Activated T-helper 2 cell treated with anti-CD3 and anti-CD28 coated beads, Interferon-gamma antibody, Interleukin-2, Interleukin-4, amounts not matched to agents 10 μg/mL and 5 μg/mL and 100 μg/mL, durations not matched to agents 14 hours and 24 hours and 36 hours (primary cell): ENCODE data around the gene KEL. TPM values are rescaled to one million over a fixed set of nuclear protein-coding genes. Genes with fewer than 3 reads are reported as not detected.
"Not testable (repeated sequence)": the region's sequence is repeated elsewhere in the genome, so short reads cannot be mapped to it uniquely, and the experiment has no call there.

Source experiments
- DNase-seq: peaks from one replicate; pipeline ENCODE4 v3.0.0; 2021; ENCODE audit warnings: low spot score
- H3K27ac Mint-ChIP-seq: one replicate; pipeline ENCODE4 v1.8.0; 2021; ENCODE audit warnings: mixed read lengths
- H3K27me3 Mint-ChIP-seq: one replicate; pipeline ENCODE4 v1.8.0; 2021; ENCODE audit warnings: low read depth, mixed read lengths
- H3K36me3 Mint-ChIP-seq: one replicate; pipeline ENCODE4 v1.8.0; 2021; ENCODE audit warnings: low read depth, mixed read lengths
- H3K4me1 Mint-ChIP-seq: one replicate; pipeline ENCODE4 v1.8.0; 2021; ENCODE audit warnings: low read depth, mixed read lengths
- H3K4me3 Mint-ChIP-seq: one replicate; pipeline ENCODE4 v1.8.0; 2021; ENCODE audit warnings: low read depth, mild to moderate bottlenecking, moderate library complexity, mixed read lengths
- H3K9me3 Mint-ChIP-seq: one replicate; pipeline ENCODE4 v1.8.0; 2021; ENCODE audit warnings: mixed read lengths
- intact Hi-C: fragments of 100-400 bp; cut with micrococcal nuclease; formaldehyde crosslinking; loops from one replicate; pipeline ENCODE4 v1.15.1; 2023
- total RNA-seq: library from RNA; stranded (reverse); gene quantifications from 2 replicates; pipeline ENCODE4 v1.2.3, GENCODE V29; 2022

The KEL gene
- total RNA-seq, 1 donor from 2014 or later: 0.96 TPM

GRCh38 chr7:142992427-142992826, 30.3 kb upstream of the KEL start:
- no peak for DNase-seq
- no peaks in the 10 kb centered on the region for H3K4me1 Mint-ChIP-seq
- peaks cover 10% of the 10 kb centered on the region for H3K27me3 Mint-ChIP-seq
- no peak overlapping the region for H3K27ac Mint-ChIP-seq
- intact Hi-C loops: no loop called here
- H3K36me3 Mint-ChIP-seq: no peaks in the 10 kb centered on the region
- H3K4me3 Mint-ChIP-seq: no peak overlapping the region
- H3K9me3 Mint-ChIP-seq: no peaks in the 10 kb centered on the region

GRCh38 chr7:142984297-142984696, 22.1 kb upstream of the KEL start:
- H3K27me3 Mint-ChIP-seq: peaks cover 22% of the 10 kb centered on the region
- DNase-seq: no peak
- intact Hi-C loops: no loop called here
- no peak overlapping the region for H3K4me3 Mint-ChIP-seq
- no peak overlapping the region for H3K27ac Mint-ChIP-seq
- H3K36me3 Mint-ChIP-seq: no peaks in the 10 kb centered on the region
- no peaks in the 10 kb centered on the region for H3K4me1 Mint-ChIP-seq
- peaks cover 1% of the 10 kb centered on the region for H3K9me3 Mint-ChIP-seq

DNA sequence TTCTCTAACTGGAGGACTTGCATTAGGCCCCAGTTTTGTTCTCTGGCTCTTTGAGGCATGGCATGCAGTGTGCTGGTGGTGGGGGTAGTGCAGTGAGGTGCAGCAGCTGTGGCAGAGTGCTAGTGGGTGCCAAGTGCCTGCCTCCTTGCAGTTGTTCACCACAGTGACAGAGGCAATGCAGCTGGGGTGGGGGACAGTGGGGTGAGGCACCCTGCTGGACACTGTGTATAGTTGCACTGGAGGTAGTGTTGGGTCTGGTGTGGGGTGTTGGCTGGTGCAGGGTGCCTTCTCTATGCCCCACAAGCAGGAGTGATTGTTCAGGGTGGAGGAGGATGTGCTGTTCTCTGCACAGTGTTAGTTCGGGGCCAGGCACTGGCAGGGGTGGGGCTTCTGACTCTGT, 21.7 kb upstream of the KEL start:
- no peak overlapping the region for H3K27ac Mint-ChIP-seq
- H3K4me1 Mint-ChIP-seq: no peaks in the 10 kb centered on the region
- H3K4me3 Mint-ChIP-seq: no peak overlapping the region
- intact Hi-C loops: no loop called here
- no peaks in the 10 kb centered on the region for H3K36me3 Mint-ChIP-seq
- DNase-seq: no peak
- peaks cover 22% of the 10 kb centered on the region for H3K27me3 Mint-ChIP-seq
- H3K9me3 Mint-ChIP-seq: peaks cover 6% of the 10 kb centered on the region

- DNase-seq, H3K36me3 Mint-ChIP-seq, intact Hi-C loops, H3K4me3 Mint-ChIP-seq, H3K9me3 Mint-ChIP-seq, H3K4me1 Mint-ChIP-seq, H3K27ac Mint-ChIP-seq: not testable (repeated sequence)
- H3K27me3 Mint-ChIP-seq: peaks cover 25% of the 10 kb centered on the region
Measured at GRCh38 chr7:142978402-142978801, 16.2 kb upstream of the KEL start.

GRCh38 chr7:142974626-142975025, 12.5 kb upstream of the KEL start:
- intact Hi-C loops: no loop called here
- no peak overlapping the region for H3K4me3 Mint-ChIP-seq
- H3K27me3 Mint-ChIP-seq: peaks cover 10% of the 10 kb centered on the region
- no peak overlapping the region for H3K27ac Mint-ChIP-seq
- H3K4me1 Mint-ChIP-seq: no peaks in the 10 kb centered on the region
- H3K9me3 Mint-ChIP-seq: peaks cover 8% of the 10 kb centered on the region
- H3K36me3 Mint-ChIP-seq: no peaks in the 10 kb centered on the region
- no peak for DNase-seq

GRCh38 chr7:142969183-142969582, 7.0 kb upstream of the KEL start:
- intact Hi-C loops: no loop called here
- Mint-ChIP-seq H3K4me3 (no peak overlapping the region), H3K27ac (no peak overlapping the region), H3K27me3 (peaks cover 11% of the 10 kb centered on the region), H3K9me3 (no peaks in the 10 kb centered on the region), H3K4me1 (no peaks in the 10 kb centered on the region), H3K36me3 (no peaks in the 10 kb centered on the region)
- no peak for DNase-seq

DNA sequence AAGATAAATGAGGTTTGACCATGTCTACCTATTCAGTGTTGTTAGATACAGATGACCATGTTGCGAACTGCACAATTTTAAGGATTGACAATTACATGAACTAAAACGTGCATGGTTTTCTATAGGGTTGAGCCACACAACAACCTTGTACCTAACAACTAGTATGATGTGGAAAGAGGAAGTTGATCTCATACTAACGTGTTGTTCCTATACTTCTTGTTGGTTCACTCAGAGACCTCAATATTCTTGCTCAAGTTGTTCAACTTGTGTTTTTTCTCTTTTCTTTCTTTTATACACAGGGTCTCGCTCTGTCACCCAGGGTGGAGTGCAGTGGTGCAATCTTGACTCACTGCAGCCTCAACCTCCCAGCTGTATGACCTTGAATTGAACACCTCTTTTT, 6.1 kb upstream of the KEL start:
- no peak overlapping the region for H3K27ac Mint-ChIP-seq

GRCh38 chr7:142964502-142965246, 2.5 kb upstream of the KEL start:
- Mint-ChIP-seq H3K4me1 (no peaks in the 10 kb centered on the region), H3K27me3 (peaks cover 10% of the 10 kb centered on the region), H3K36me3 (no peaks in the 10 kb centered on the region), H3K4me3 (no peak overlapping the region), H3K9me3 (no peaks in the 10 kb centered on the region), H3K27ac (no peak overlapping the region)
- intact Hi-C loops: no loop called here
- DNase-seq: no peak

More for the DNA sequence above, 6.1 kb upstream of the KEL start:
- Mint-ChIP-seq H3K36me3 (no peaks in the 10 kb centered on the region), H3K4me3 (no peak overlapping the region), H3K4me1 (no peaks in the 10 kb centered on the region), H3K9me3 (no peaks in the 10 kb centered on the region), H3K27me3 (peaks cover 9% of the 10 kb centered on the region)
- intact Hi-C loops: no loop called here
- no peak for DNase-seq

DNA sequence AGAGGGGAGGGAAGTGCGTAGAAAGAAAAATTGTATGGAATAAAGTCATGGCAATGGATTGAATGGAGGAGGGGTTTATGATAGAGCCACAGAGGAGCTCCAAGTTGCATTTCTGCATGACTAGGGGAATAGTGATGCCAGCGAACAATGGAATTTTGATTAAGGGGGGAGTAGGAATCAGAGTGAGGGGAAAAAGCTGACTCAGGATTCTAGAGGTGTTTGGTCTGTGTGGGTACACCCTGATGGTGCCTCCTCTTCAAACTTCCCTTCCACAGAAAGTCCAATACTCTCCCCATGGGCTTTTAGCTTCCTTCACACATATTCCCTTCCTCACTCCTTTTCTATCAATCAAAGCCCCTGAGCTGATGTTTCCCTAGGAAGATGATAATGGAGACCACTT, 1.8 kb upstream of the KEL start:
- H3K9me3 Mint-ChIP-seq: no peaks in the 10 kb centered on the region
- H3K4me1 Mint-ChIP-seq: no peaks in the 10 kb centered on the region
- DNase-seq: no peak
- no peaks in the 10 kb centered on the region for H3K36me3 Mint-ChIP-seq
- no peak overlapping the region for H3K4me3 Mint-ChIP-seq
- no peak overlapping the region for H3K27ac Mint-ChIP-seq
- intact Hi-C loops: no loop called here
- peaks cover 12% of the 10 kb centered on the region for H3K27me3 Mint-ChIP-seq

- H3K4me1 Mint-ChIP-seq: no peaks in the 10 kb centered on the region
- no peaks in the 10 kb centered on the region for H3K36me3 Mint-ChIP-seq
- no peak overlapping the region for H3K27ac Mint-ChIP-seq
- DNase-seq: no peak
- H3K9me3 Mint-ChIP-seq: no peaks in the 10 kb centered on the region
- H3K4me3 Mint-ChIP-seq: no peak overlapping the region
- intact Hi-C loops: no loop called here
- H3K27me3 Mint-ChIP-seq: peaks cover 10% of the 10 kb centered on the region
Measured at GRCh38 chr7:142962991-142963390, 828 bp upstream of the KEL start.

DNA sequence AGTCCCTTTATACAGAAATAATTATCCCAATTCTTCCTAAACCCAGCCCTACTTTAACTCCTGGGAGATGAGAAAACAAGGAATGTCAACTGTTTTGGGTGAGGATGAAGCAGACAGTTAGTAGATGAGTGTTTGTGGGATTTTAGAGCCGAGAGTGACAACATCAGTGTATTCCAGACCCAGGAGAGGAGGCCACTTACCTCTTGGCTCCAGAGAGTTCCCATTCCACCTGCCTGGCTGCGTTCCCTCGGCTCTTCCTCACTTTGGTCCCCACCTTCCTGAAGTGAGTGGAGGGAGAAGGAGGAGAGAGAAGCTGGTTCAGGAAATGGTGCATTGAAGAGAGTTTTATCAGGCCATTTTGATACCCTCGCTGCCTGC, 579 bp downstream of the KEL start:
- no peak overlapping the region for H3K4me3 Mint-ChIP-seq
- DNase-seq: no peak
- H3K27me3 Mint-ChIP-seq: peaks cover 10% of the 10 kb centered on the region
- H3K36me3 Mint-ChIP-seq: no peaks in the 10 kb centered on the region
- no peaks in the 10 kb centered on the region for H3K4me1 Mint-ChIP-seq
- no peak overlapping the region for H3K27ac Mint-ChIP-seq
- intact Hi-C loops: no loop called here
- H3K9me3 Mint-ChIP-seq: no peaks in the 10 kb centered on the region

DNA sequence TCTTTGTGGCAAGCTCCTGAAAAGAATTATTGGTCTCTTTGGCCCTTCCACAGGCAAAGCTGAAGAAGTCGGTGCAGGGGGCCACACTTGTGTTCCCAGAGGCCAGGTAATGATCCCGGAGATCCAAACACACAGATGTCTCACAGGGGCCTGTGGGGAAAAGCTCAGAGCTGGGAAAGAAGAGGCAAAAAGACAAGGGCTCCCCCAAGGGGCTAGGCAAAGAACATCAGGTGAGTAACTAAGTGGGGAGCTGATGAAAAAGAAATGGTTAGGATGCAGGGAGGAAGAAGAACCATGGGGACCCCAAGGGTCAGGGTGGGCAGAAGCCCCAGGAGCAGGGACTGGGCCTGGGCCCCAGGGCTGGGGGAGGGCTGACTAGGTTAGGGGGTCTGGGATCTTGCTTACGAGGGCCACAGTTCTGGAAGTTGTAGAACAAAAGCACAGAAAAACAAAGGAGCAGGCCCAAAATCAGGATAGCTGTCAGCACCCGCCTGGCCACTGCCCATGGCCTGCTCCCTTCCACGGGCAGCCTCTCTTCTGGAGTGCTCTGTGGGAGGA, 1.1 kb downstream of the KEL start:
- Mint-ChIP-seq H3K4me1 (no peaks in the 10 kb centered on the region), H3K4me3 (no peak overlapping the region), H3K27me3 (peaks cover 13% of the 10 kb centered on the region), H3K36me3 (no peaks in the 10 kb centered on the region), H3K9me3 (peaks cover 2% of the 10 kb centered on the region), H3K27ac (no peak overlapping the region)
- intact Hi-C loops: no loop called here
- DNase-seq: no peak

- Mint-ChIP-seq H3K27me3 (peaks cover 18% of the 10 kb centered on the region), H3K36me3 (no peaks in the 10 kb centered on the region), H3K4me1 (no peaks in the 10 kb centered on the region), H3K27ac (no peak overlapping the region), H3K9me3 (peaks cover 8% of the 10 kb centered on the region), H3K4me3 (no peak overlapping the region)
- DNase-seq: no peak
- intact Hi-C loops: no loop called here
Measured at GRCh38 chr7:142959202-142959601, 3.0 kb downstream of the KEL start.
